Activated naive CD4-positive, alpha-beta T cell treated with anti-CD3 and anti-CD28 coated beads for 36 hours (primary cell): ENCODE data around the gene DHX15. TPM values are rescaled to one million over a fixed set of nuclear protein-coding genes. Genes with fewer than 3 reads are reported as not detected.
A peak's percentile ranks its signal among the peaks of the same experiment; 100 is the strongest.

ENCODE experiments used
- CTCF ChIA-PET: fragments of 350-600 bp; sonication (Branson Sonifier 250); formaldehyde crosslinking; loops from one replicate; lab custom pipeline; 2021; ENCODE audit warnings: antibody characterized with exemption; lab: Charles Lee
- DNase-seq: peaks from one replicate; pipeline ENCODE4 v3.0.0-alpha.2; 2020
- H3K27ac Mint-ChIP-seq: one replicate; pipeline ENCODE4 v1.8.0; 2021; ENCODE audit warnings: mild to moderate bottlenecking, mixed read lengths
- H3K27me3 Mint-ChIP-seq: one replicate; pipeline ENCODE4 v1.8.0; 2021; ENCODE audit warnings: low read depth, mixed read lengths
- H3K36me3 Mint-ChIP-seq: one replicate; pipeline ENCODE4 v1.8.0; 2021; ENCODE audit warnings: low read depth, mixed read lengths
- H3K4me1 Mint-ChIP-seq: one replicate; pipeline ENCODE4 v1.8.0; 2021; ENCODE audit warnings: low read depth, mixed read lengths
- H3K4me3 Mint-ChIP-seq: one replicate; pipeline ENCODE4 v1.8.0; 2021; ENCODE audit warnings: mild to moderate bottlenecking, moderate library complexity, mixed read lengths
- H3K9me3 Mint-ChIP-seq: one replicate; pipeline ENCODE4 v1.8.0; 2021; ENCODE audit warnings: mixed read lengths
- intact Hi-C: fragments of 100-400 bp; cut with micrococcal nuclease; formaldehyde crosslinking; loops from one replicate; pipeline ENCODE4 v1.15.1; 2023
- total RNA-seq, 2 experiments: library from RNA; stranded (reverse); gene quantifications; one replicate each; pipeline ENCODE4 v1.2.3, GENCODE V29; 2021

DHX15 gene
- total RNA-seq, result 100 to 1,000 TPM; 197 to 199 TPM

- Mint-ChIP-seq H3K4me1 (peaks cover 37% of the 10 kb centered on the region), H3K27ac (peak within 1 kb of the TSS; percentile 96), H3K27me3 (no peaks in the 10 kb centered on the region), H3K36me3 (peaks cover 32% of the 10 kb centered on the region), H3K4me3 (peak within 1 kb of the TSS; percentile 95), H3K9me3 (no peaks in the 10 kb centered on the region)
- intact Hi-C loops, result loop anchor here (1.0 to 2.0 kb wide), 10 partner anchors 27 to 1330 kb away; partner anchors contain the start of genes ANAPC4, PI4K2B, SEPSECS and SMIM20
- CTCF ChIA-PET, result interaction anchor here (0.5 to 1.0 kb wide), 4 partner anchors 18 to 1874 kb away, joined by 3 read pairs; no protein-coding TSS in a partner anchor
- peak; percentile 94 for DNase-seq
These were observed at the start of gene DHX15 for GRCh38 chr4:24584211-24584850. Gene DHX15 (minus strand): TSS chr4:24584554. CDS start chr4:24584393, 161 bp downstream.

GRCh38 chr4:24632011-24632410 lies 47.7 kb upstream of the DHX15 start:
- intact Hi-C loops, result no loop called here
- Mint-ChIP-seq H3K9me3 (no peaks in the 10 kb centered on the region), H3K4me1 (no peaks in the 10 kb centered on the region), H3K36me3 (no peaks in the 10 kb centered on the region), H3K27ac (no peak overlapping the region), H3K4me3 (no peak overlapping the region), H3K27me3 (peaks cover 15% of the 10 kb centered on the region)
- CTCF ChIA-PET, result no interaction called here
- no peak for DNase-seq

DNA sequence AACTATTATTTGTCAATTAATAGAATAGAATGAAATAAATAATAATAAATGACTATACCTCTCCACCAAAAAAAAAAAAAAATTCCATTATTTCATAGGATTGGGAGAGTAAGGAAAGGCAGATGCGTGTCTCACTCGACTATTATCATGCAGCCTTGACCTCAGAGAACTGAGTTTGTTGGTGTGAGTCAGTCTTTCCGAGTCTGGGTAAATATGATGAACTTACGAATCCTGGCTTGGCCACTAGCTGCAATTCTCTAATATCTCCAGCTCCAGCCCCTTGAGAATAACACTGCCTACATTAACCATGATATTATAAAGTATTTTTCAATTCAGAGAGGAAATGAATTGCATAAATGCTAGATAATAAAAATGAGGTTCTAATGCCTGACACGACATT lies 46.6 kb upstream of the DHX15 start:
- Mint-ChIP-seq H3K36me3 (no peaks in the 10 kb centered on the region), H3K9me3 (no peaks in the 10 kb centered on the region), H3K27me3 (peaks cover 15% of the 10 kb centered on the region), H3K4me3 (no peak overlapping the region), H3K4me1 (no peaks in the 10 kb centered on the region), H3K27ac (no peak overlapping the region)
- DNase-seq, result no peak
- intact Hi-C loops, result no loop called here
- CTCF ChIA-PET, result no interaction called here

DNA sequence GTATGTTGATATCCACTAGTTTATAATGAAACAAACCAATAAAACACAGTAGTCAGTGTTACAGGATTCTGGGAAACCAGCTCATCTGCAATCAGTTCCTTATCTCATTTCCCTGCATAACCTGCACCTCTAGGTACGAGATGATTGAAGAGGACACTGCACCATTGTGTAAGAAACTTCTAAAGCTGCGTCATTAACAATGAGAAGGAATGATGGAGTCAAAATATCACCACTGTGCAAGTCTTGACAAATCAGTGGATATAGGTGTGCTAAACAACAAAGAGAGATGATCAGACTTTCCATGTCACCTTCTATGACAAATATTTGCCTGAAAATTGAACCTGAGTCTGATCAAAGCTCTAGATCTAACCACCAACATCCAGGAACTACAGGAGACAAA lies 40.7 kb upstream of the DHX15 start:
- H3K4me1 Mint-ChIP-seq, result no peaks in the 10 kb centered on the region
- H3K4me3 Mint-ChIP-seq, result no peak overlapping the region
- H3K9me3 Mint-ChIP-seq, result peaks cover 4% of the 10 kb centered on the region
- H3K27ac Mint-ChIP-seq, result no peak overlapping the region
- peaks cover 1% of the 10 kb centered on the region for H3K36me3 Mint-ChIP-seq
- no peak for DNase-seq
- CTCF ChIA-PET, result no interaction called here
- intact Hi-C loops, result no loop called here
- H3K27me3 Mint-ChIP-seq, result peaks cover 19% of the 10 kb centered on the region

DNA sequence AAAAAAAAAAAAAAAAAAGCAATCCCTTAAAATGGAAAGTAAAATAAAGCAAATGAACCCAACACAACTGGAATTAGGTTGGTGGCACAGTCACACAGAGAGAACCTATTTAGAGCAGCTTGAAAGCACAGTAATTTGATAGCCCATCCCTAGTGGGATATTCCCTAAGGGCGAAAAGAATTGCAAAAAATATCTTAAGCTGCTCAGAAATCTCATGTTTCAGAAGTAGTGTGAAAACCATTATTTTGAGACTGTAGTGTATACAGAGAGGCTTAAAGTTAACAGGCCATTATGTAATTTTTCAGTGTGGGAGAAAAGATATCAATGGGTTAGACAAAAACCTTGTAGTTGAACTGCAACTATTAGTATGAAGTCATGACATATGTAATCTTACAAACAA lies 40.0 kb upstream of the DHX15 start:
- Mint-ChIP-seq H3K27me3 (peaks cover 18% of the 10 kb centered on the region), H3K27ac (no peak overlapping the region), H3K4me1 (no peaks in the 10 kb centered on the region), H3K9me3 (peaks cover 8% of the 10 kb centered on the region), H3K36me3 (peaks cover 1% of the 10 kb centered on the region), H3K4me3 (no peak overlapping the region)
- no peak for DNase-seq
- intact Hi-C loops, result no loop called here
- CTCF ChIA-PET, result no interaction called here

GRCh38 chr4:24622146-24622834 lies 37.9 kb upstream of the DHX15 start:
- no peak overlapping the region for H3K27ac Mint-ChIP-seq
- peaks cover 11% of the 10 kb centered on the region for H3K9me3 Mint-ChIP-seq
- no peak overlapping the region for H3K4me3 Mint-ChIP-seq
- H3K4me1 Mint-ChIP-seq, result no peaks in the 10 kb centered on the region
- CTCF ChIA-PET, result no interaction called here
- no peak for DNase-seq
- intact Hi-C loops, result no loop called here
- peaks cover 8% of the 10 kb centered on the region for H3K27me3 Mint-ChIP-seq
- H3K36me3 Mint-ChIP-seq, result peaks cover 1% of the 10 kb centered on the region

GRCh38 chr4:24615977-24616376 lies 31.6 kb upstream of the DHX15 start:
- H3K4me3 Mint-ChIP-seq, result no peak overlapping the region
- DNase-seq, result no peak
- H3K27me3 Mint-ChIP-seq, result no peaks in the 10 kb centered on the region
- peaks cover 1% of the 10 kb centered on the region for H3K36me3 Mint-ChIP-seq
- peaks cover 11% of the 10 kb centered on the region for H3K9me3 Mint-ChIP-seq
- no peaks in the 10 kb centered on the region for H3K4me1 Mint-ChIP-seq
- intact Hi-C loops, result no loop called here
- CTCF ChIA-PET, result no interaction called here
- H3K27ac Mint-ChIP-seq, result no peak overlapping the region

- no peak overlapping the region for H3K4me3 Mint-ChIP-seq
- peaks cover 6% of the 10 kb centered on the region for H3K9me3 Mint-ChIP-seq
- intact Hi-C loops, result no loop called here
- no peaks in the 10 kb centered on the region for H3K36me3 Mint-ChIP-seq
- no peaks in the 10 kb centered on the region for H3K4me1 Mint-ChIP-seq
- H3K27ac Mint-ChIP-seq, result no peak overlapping the region
- DNase-seq, result no peak
- no peaks in the 10 kb centered on the region for H3K27me3 Mint-ChIP-seq
- CTCF ChIA-PET, result no interaction called here
These were observed 30.5 kb upstream of the DHX15 start for GRCh38 chr4:24614881-24615280.

GRCh38 chr4:24613502-24613901 lies 29.1 kb upstream of the DHX15 start:
- DNase-seq, result no peak
- no peak overlapping the region for H3K4me3 Mint-ChIP-seq
- H3K4me1 Mint-ChIP-seq, result no peaks in the 10 kb centered on the region
- no peak overlapping the region for H3K27ac Mint-ChIP-seq
- CTCF ChIA-PET, result no interaction called here
- intact Hi-C loops, result no loop called here
- H3K9me3 Mint-ChIP-seq, result no peaks in the 10 kb centered on the region
- no peaks in the 10 kb centered on the region for H3K27me3 Mint-ChIP-seq
- H3K36me3 Mint-ChIP-seq, result no peaks in the 10 kb centered on the region

DNA sequence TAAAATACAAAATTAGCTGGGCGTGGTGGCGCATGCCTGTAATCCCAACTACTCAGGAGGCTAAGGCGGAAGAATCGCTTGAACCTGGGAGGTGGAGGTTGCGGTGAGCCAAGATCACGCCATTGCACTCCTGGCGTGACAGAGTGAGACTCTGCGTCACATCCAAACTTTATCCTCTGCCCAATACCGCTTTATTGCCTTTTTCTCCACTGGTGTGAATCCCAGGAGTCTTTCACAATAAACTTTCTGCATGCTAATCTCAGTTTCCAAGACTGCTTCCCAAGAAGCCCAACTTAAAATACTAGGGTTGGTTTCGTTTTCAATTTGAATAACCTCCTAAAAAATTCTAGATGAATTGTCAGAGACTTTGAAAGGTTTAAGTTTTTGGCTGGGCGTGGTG lies 27.2 kb upstream of the DHX15 start:
- Mint-ChIP-seq H3K4me1 (no peaks in the 10 kb centered on the region), H3K27me3 (no peaks in the 10 kb centered on the region), H3K27ac (no peak overlapping the region), H3K4me3 (no peak overlapping the region), H3K9me3 (no peaks in the 10 kb centered on the region), H3K36me3 (no peaks in the 10 kb centered on the region)
- intact Hi-C loops, result no loop called here
- CTCF ChIA-PET, result no interaction called here
- no peak for DNase-seq

DNA sequence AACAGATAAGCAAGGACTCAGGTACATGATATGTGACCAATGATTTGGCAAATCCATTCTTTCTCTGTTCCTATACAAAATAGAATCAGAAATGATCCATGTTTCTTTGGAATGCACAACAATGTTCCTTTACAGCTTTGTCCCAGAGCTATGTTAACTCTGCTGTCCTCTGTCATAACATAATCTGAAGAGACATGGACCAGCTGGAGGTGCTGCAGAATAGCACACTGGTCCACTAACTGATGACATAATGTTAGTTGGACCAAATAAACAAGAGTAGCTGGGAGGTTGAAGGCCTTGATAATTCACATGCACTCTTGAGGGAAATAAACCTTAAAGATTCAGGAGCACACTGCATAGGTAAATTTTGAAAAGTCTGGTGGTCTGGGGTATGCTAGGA lies 23.0 kb upstream of the DHX15 start:
- H3K9me3 Mint-ChIP-seq, result no peaks in the 10 kb centered on the region
- no peak for DNase-seq

DNA sequence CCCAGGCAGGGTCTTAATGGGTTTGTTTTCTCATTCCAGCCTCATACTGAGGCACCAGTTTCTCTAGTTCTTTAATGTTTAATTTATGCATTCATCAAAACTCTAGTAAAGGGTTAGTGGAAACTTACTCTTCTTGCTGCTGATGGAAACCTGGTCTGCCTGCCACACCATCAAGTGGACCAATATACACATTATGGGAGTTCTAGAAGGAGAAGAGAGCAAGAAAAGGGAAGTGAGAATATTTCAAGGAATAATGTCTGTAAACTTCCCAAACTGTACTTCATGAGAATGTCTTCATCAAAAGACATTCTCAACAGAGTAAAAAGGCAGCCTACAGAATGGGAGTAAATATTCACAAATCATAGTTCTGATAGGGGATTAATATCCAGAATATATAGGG lies 20.9 kb upstream of the DHX15 start:
- intact Hi-C loops, result no loop called here
- Mint-ChIP-seq H3K9me3 (no peaks in the 10 kb centered on the region), H3K27ac (no peak overlapping the region), H3K4me1 (peaks cover 4% of the 10 kb centered on the region), H3K27me3 (peaks cover 5% of the 10 kb centered on the region), H3K36me3 (no peaks in the 10 kb centered on the region), H3K4me3 (no peak overlapping the region)
- DNase-seq, result no peak
- CTCF ChIA-PET, result no interaction called here

More for the DNA sequence above, 23.0 kb upstream of the DHX15 start:
- Mint-ChIP-seq H3K27ac (no peak overlapping the region), H3K4me1 (peaks cover 4% of the 10 kb centered on the region), H3K4me3 (no peak overlapping the region), H3K36me3 (no peaks in the 10 kb centered on the region), H3K27me3 (no peaks in the 10 kb centered on the region)
- intact Hi-C loops, result no loop called here
- CTCF ChIA-PET, result no interaction called here
